ENCODE measurements around the gene IL17F. TPM values are rescaled to one million over a fixed set of nuclear protein-coding genes. Genes with fewer than 3 reads are reported as not detected.

IL17F gene
- total and polyA plus RNA-seq, 8 donors: not detected

GRCh38 chr6:52261229-52261628, 16.9 kb upstream of the IL17F start:
- TF ChIP-seq CTCF (IDR thresholded peaks at IDR 0.05): no peak
- intact Hi-C loops (cut with DNase I): no loop called here
- Histone ChIP-seq H3K27ac (no peak overlapping the region), H3K36me3 (no peaks in the 10 kb centered on the region), H3K9me3 (no peaks in the 10 kb centered on the region), H3K4me1 (no peaks in the 10 kb centered on the region), H3K4me3 (no peak overlapping the region), H3K27me3 (no peaks in the 10 kb centered on the region)
- ATAC-seq (no peak), DNase-seq (no peak), FAIRE-seq (no peak)
- WGBS, 2 donors: 70 to 74% methylated on average over 6 of the region's 6 CpGs

GRCh38 chr6:52260634-52261033, 16.3 kb upstream of the IL17F start:
- FAIRE-seq (no peak), DNase-seq (no peak), ATAC-seq (no peak)
- H3K4me1 ChIP-seq: no peaks in the 10 kb centered on the region
- 87 to 93% methylated on average over 3 of the region's 3 CpGs for WGBS, 2 donors
- no peak overlapping the region for H3K27ac ChIP-seq
- H3K9me3 ChIP-seq: no peaks in the 10 kb centered on the region
- no peak overlapping the region for H3K4me3 ChIP-seq
- no peaks in the 10 kb centered on the region for H3K27me3 ChIP-seq
- intact Hi-C loops (cut with DNase I): no loop called here
- TF ChIP-seq CTCF (IDR thresholded peaks at IDR 0.05): no peak
- no peaks in the 10 kb centered on the region for H3K36me3 ChIP-seq

- no peaks in the 10 kb centered on the region for H3K4me1 ChIP-seq
- no peak for TF ChIP-seq CTCF (IDR thresholded peaks at IDR 0.05)
Measured at GRCh38 chr6:52255434-52255833, 11.1 kb upstream of the IL17F start.

GRCh38 chr6:52254731-52255378, 10.6 kb upstream of the IL17F start:
- Histone ChIP-seq H3K9me3 (no peaks in the 10 kb centered on the region), H3K27me3 (peaks cover 0 to 3% (median 0%) of the 10 kb centered on the region in 4 donors), H3K4me1 (no peaks in the 10 kb centered on the region), H3K27ac (no peak overlapping the region), H3K36me3 (no peaks in the 10 kb centered on the region), H3K4me3 (no peak overlapping the region)
- TF ChIP-seq CTCF (IDR thresholded peaks at IDR 0.05): no peak
- no peak for ATAC-seq
- WGBS, 2 donors: 91 to 94% methylated on average over 8 of the region's 8 CpGs
- DNase-seq: no peak
- intact Hi-C loops (cut with DNase I): loop anchor here in 1 of 3 donors (10.0 kb wide), 1 partner anchor 200 kb away; no protein-coding TSS in a partner anchor
- no peak for FAIRE-seq

More at GRCh38 chr6:52255434-52255833, 11.1 kb upstream of the IL17F start:
- DNase-seq (no peak), FAIRE-seq (no peak), ATAC-seq (no peak)
- Histone ChIP-seq H3K9me3 (no peaks in the 10 kb centered on the region), H3K4me3 (no peak overlapping the region), H3K27ac (no peak overlapping the region), H3K36me3 (no peaks in the 10 kb centered on the region), H3K27me3 (peaks cover 0 to 3% (median 0%) of the 10 kb centered on the region in 4 donors)
- intact Hi-C loops (cut with DNase I): loop anchor here in 1 of 3 donors (10.0 kb wide), 1 partner anchor 201 kb away; no protein-coding TSS in a partner anchor
- WGBS, 2 donors: 78 to 87% methylated on average over 2 of the region's 2 CpGs

- 12 to 17% methylated on average over 9 of the region's 9 CpGs for WGBS, 2 donors
Measured at GRCh38 chr6:52253494-52253893, 9.2 kb upstream of the IL17F start.

More at GRCh38 chr6:52253494-52253893, 9.2 kb upstream of the IL17F start:
- FAIRE-seq (no peak), DNase-seq (no peak), ATAC-seq (no peak)
- Histone ChIP-seq H3K9me3 (no peaks in the 10 kb centered on the region), H3K27ac (no peak overlapping the region), H3K36me3 (no peaks in the 10 kb centered on the region), H3K4me1 (no peaks in the 10 kb centered on the region), H3K27me3 (peaks cover 0 to 3% (median 0%) of the 10 kb centered on the region in 4 donors), H3K4me3 (no peak overlapping the region)
- intact Hi-C loops (cut with DNase I): loop anchor here in 1 of 3 donors (10.0 kb wide), 1 partner anchor 199 kb away; no protein-coding TSS in a partner anchor
- no peak for TF ChIP-seq CTCF (IDR thresholded peaks at IDR 0.05)

All from pancreas (tissue), 10 donors.